HEK293T (cell line): ENCODE measurements around the gene CACUL1.

Experiments used
- CTCF ChIA-PET: fragments of 350-600 bp; formaldehyde crosslinking; extraction: SDS; loops from one replicate; lab custom pipeline; 2021; ENCODE audit warnings: antibody characterized with exemption, inconsistent platforms; lab: Yijun Ruan, JAX
- POLR2A ChIA-PET: fragments of 350-600 bp; formaldehyde crosslinking; extraction: SDS; loops from one replicate; lab custom pipeline; 2020; ENCODE audit warnings: antibody characterized with exemption, inconsistent platforms; lab: Yijun Ruan, JAX
- DNase-seq: peaks from one replicate; pipeline ENCODE4 v3.0.0; 2012; ENCODE audit warnings: mixed read lengths; ENCODE audit errors: extremely low spot score
- ARNT ChIP-seq: fragments of 450-650 bp; IDR thresholded peaks from 2 replicates; pipeline ENCODE4 v1.6.1; 2017; ENCODE audit warnings: mild to moderate bottlenecking
- BHLHE40 ChIP-seq: fragments of 450-650 bp; IDR thresholded peaks from 2 replicates; pipeline ENCODE4 v1.6.1; 2016; ENCODE audit warnings: mild to moderate bottlenecking, moderate library complexity, borderline replicate concordance
- CTBP1 ChIP-seq: fragments of 450-650 bp; IDR thresholded peaks from 2 replicates; pipeline ENCODE4 v1.6.1; 2016; ENCODE audit warnings: borderline replicate concordance
- ELF4 ChIP-seq: fragments of 450-650 bp; IDR thresholded peaks from 2 replicates; pipeline ENCODE4 v1.6.1; 2017; ENCODE audit warnings: antibody characterized with exemption
- FOXA1 ChIP-seq: fragments of 450-650 bp; IDR thresholded peaks from 2 replicates; pipeline ENCODE4 v1.6.1; 2016; ENCODE audit warnings: mild to moderate bottlenecking
- FOXK2 ChIP-seq: fragments of 450-650 bp; IDR thresholded peaks from 2 replicates; pipeline ENCODE4 v1.6.1; 2016; ENCODE audit warnings: mild to moderate bottlenecking
- FOXM1 ChIP-seq: fragments of 450-650 bp; IDR thresholded peaks from 2 replicates; pipeline ENCODE4 v1.6.1; 2017; ENCODE audit warnings: mild to moderate bottlenecking, borderline replicate concordance
- HDGF ChIP-seq: fragments of 450-650 bp; IDR thresholded peaks from 2 replicates; pipeline ENCODE4 v1.6.1; 2017; ENCODE audit warnings: antibody characterized with exemption, borderline replicate concordance
- L3MBTL2 ChIP-seq: fragments of 450-650 bp; conservative IDR thresholded peaks from 2 replicates; pipeline ENCODE4 v1.6.1; 2016; ENCODE audit warnings: mild to moderate bottlenecking
- LEF1 ChIP-seq: fragments of 450-650 bp; IDR thresholded peaks from 2 replicates; pipeline ENCODE4 v1.6.1; 2017; ENCODE audit warnings: mild to moderate bottlenecking, borderline replicate concordance
- NFRKB ChIP-seq: fragments of 450-650 bp; IDR thresholded peaks from 2 replicates; pipeline ENCODE4 v1.6.1; 2016; ENCODE audit warnings: mild to moderate bottlenecking, moderate library complexity
- SP1 ChIP-seq: fragments of 450-650 bp; IDR thresholded peaks from 2 replicates; pipeline ENCODE4 v1.6.1; 2017
- SUZ12 ChIP-seq: fragments of 450-650 bp; IDR thresholded peaks from 2 replicates; pipeline ENCODE4 v1.6.1; 2016; ENCODE audit warnings: mild to moderate bottlenecking
- TARDBP ChIP-seq: fragments of 450-650 bp; IDR thresholded peaks from 2 replicates; pipeline ENCODE4 v1.6.1; 2016
- ZNF384 ChIP-seq: fragments of 450-650 bp; IDR thresholded peaks from 2 replicates; pipeline ENCODE4 v1.6.1; 2016
- TF ChIP-seq, protein P1 (sequence below): fragments of 450-650 bp; IDR thresholded peaks from 2 replicates; pipeline ENCODE4 v1.6.1; 2016

The CACUL1 gene

DNA sequence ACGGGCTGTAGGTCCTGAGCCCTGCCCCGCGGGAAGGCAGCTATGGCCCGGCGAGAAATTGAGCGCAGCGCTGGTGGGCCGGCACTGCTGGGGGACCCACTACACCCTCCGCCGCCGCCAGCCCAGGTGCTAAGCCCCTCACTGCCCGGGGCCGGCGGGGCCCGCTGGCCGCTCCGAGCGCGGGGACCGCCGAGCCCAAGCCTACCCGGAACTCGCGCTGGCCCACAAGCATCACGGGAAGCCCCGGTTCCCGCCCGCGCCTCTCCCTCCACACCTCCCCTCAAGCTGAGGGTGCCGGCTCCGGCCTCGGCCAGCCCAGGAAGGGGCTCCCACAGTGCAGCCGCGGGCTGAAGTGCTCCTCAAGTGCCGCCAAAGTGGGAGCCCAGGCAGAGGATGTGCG is 5.5 kb upstream of the CACUL1 start:
- TF ChIP-seq BHLHE40 (no peak), CTBP1 (no peak), TARDBP (no peak), ARNT (no peak), LEF1 (no peak), ELF4 (no peak), NFRKB (no peak), SP1 (no peak), FOXM1 (no peak), HDGF (no peak), L3MBTL2 (no peak), SUZ12 (no peak), ZNF384 (no peak)
- CTCF ChIA-PET: no interaction called here
- no peak for DNase-seq
- POLR2A ChIA-PET: no interaction called here

DNA sequence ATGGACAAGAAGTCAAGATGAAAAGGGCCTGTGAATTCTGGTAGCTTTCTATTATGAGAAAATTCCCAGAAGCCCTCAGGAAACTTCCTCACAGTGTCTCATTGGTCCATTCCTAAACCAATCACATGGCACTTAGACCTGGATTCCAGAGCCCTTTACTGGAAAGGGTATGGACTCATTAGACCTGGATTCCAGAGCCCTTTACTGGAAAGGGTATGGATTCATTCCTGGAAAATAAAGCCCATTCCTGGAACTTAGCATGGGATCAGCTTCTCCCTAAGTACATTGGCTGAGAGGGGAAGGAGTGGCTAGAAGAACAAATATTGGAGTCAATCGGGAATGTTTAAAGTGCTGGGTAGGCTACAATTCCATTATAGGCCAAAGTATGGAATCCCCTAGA is 3.7 kb upstream of the CACUL1 start:
- CTCF ChIA-PET: no interaction called here
- DNase-seq: no peak
- POLR2A ChIA-PET: no interaction called here
- TF ChIP-seq ELF4 (no peak), FOXA1 (no peak), L3MBTL2 (no peak), ZNF384 (no peak), FOXK2 (no peak), NFRKB (no peak), BHLHE40 (no peak), ARNT (no peak), CTBP1 (no peak), TARDBP (no peak), SP1 (no peak), SUZ12 (no peak), HDGF (no peak), FOXM1 (no peak)
- TF ChIP-seq, protein P1, sequence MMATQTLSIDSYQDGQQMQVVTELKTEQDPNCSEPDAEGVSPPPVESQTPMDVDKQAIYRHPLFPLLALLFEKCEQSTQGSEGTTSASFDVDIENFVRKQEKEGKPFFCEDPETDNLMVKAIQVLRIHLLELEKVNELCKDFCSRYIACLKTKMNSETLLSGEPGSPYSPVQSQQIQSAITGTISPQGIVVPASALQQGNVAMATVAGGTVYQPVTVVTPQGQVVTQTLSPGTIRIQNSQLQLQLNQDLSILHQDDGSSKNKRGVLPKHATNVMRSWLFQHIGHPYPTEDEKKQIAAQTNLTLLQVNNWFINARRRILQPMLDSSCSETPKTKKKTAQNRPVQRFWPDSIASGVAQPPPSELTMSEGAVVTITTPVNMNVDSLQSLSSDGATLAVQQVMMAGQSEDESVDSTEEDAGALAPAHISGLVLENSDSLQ: no peak

DNA sequence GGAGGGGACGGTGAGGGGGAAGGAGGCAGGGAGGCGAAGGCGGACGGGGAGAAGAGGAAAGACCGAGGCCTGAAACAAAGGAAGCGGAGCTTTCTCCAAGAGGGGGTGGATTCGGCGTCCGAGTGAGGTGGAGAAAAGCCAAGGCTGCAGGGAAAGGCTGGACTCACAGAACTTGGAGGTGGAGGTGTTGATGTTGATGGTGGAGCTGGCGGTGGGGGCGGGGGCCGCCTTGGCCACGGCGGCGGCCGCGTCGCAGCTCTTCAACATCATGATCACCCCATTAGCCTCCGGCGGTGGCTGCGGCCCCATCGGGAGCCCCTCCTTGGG is 578 bp downstream of the CACUL1 start:
- ChIA-PET POLR2A (interaction anchor here (0.9 to 3.4 kb wide), 10 partner anchors 13 to 251 kb away, joined by 3 to 42 read pairs (median 5); no protein-coding TSS in a partner anchor), CTCF (interaction anchor here (1.5 to 1.7 kb wide), 2 partner anchors 15 to 33 kb away, joined by 5 to 7 read pairs; no protein-coding TSS in a partner anchor)
- DNase-seq: peak; percentile 48
- no peak for TF ChIP-seq FOXM1
- no peak for TF ChIP-seq BHLHE40
- TF ChIP-seq L3MBTL2: no peak

- no peak for TF ChIP-seq FOXK2
- TF ChIP-seq, protein P1: peak; percentile 67
- TF ChIP-seq NFRKB: no peak
- no peak for TF ChIP-seq SP1
- no peak for TF ChIP-seq SUZ12
- TF ChIP-seq L3MBTL2: 0 out of 2 replicates have a peak, but pooled peaks have one; percentile 22
- no peak for TF ChIP-seq BHLHE40
- no peak for TF ChIP-seq TARDBP
- TF ChIP-seq CTBP1: 0 out of 2 replicates have a peak, but pooled peaks have one; percentile 10
- TF ChIP-seq FOXM1: no peak
- TF ChIP-seq ELF4: no peak
- TF ChIP-seq ZNF384: no peak
- CTCF ChIA-PET: interaction anchor here (0.9 to 1.7 kb wide), 3 partner anchors 13 to 32 kb away, joined by 3 to 7 read pairs (median 5); no protein-coding TSS in a partner anchor
- POLR2A ChIA-PET: interaction anchor here (0.9 to 3.4 kb wide), 9 partner anchors 14 to 252 kb away, joined by 3 to 42 read pairs (median 5); no protein-coding TSS in a partner anchor
- no peak for DNase-seq
These were observed 1.2 kb downstream of the CACUL1 start for GRCh38 chr10:118753331-118754228.

DNA sequence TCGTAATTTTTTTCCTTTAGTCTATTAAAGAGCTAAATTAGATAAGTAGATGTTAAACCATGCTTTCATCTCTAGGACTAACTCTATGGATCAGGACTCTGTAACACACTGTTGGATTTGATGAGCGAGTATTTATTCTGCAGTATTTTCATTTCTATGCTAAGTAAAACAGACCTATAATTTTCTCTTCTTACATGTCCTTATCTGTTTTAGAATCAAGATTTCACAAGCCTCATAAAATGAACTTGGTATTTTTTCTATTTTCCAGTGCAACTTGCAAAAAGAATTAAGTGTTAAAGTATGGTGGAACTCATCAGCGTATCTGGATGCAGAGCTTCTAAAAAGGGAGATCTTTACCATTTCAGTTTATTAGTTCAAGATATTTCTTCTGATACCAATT is 2.4 kb downstream of the CACUL1 start:
- POLR2A ChIA-PET: interaction anchor here (3.4 kb wide), 1 partner anchor 14 kb away, joined by 42 read pairs; no protein-coding TSS in a partner anchor
- CTCF ChIA-PET: interaction anchor here (0.9 kb wide), 1 partner anchor 12 kb away, joined by 3 read pairs; no protein-coding TSS in a partner anchor
- TF ChIP-seq FOXK2: no peak
- TF ChIP-seq TARDBP: no peak
- no peak for DNase-seq

DNA sequence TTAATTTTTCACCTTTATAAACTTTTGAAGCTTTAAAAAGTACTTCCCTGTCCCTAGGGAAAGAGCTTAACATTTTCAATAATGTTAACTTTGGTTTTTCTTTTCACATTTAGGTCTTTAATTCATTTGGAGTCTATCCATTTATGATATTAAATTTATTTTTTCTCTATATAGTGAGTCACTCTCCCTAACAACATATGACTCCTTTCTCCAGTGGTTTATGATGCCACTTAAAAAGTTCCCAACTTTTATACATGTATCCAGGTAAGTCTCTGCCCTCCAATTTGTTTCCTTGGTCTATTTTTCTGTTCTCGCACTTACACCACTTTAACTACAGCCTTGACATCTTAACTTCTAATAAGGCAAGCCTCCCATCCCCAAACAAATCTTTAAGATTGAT is 3.5 kb downstream of the CACUL1 start:
- no peak for DNase-seq
- CTCF ChIA-PET: no interaction called here
- POLR2A ChIA-PET: no interaction called here
- TF ChIP-seq FOXM1: no peak
- TF ChIP-seq BHLHE40: no peak
- no peak for TF ChIP-seq SUZ12
- TF ChIP-seq ARNT: no peak
- no peak for TF ChIP-seq ZNF384
- no peak for TF ChIP-seq ELF4
- TF ChIP-seq FOXA1: no peak
- no peak for TF ChIP-seq SP1
- TF ChIP-seq LEF1: no peak
- no peak for TF ChIP-seq FOXK2
- no peak for TF ChIP-seq NFRKB
- no peak for TF ChIP-seq TARDBP
- TF ChIP-seq, protein P1: no peak
- TF ChIP-seq HDGF: no peak
- TF ChIP-seq L3MBTL2: no peak
- TF ChIP-seq CTBP1: no peak
